ENCODE data around the gene MRM3. TPM values are rescaled to one million over a fixed set of nuclear protein-coding genes. Genes with fewer than 3 reads are reported as not detected.
"Not testable (repeated sequence)": the region's sequence is repeated elsewhere in the genome, so short reads cannot be mapped to it uniquely, and the experiment has no call there.

MRM3 gene
- total RNA-seq, 1 donor from 2014 or later, result 18.7 TPM

GRCh38 chr17:828761-829160 is 46.6 kb downstream of the MRM3 start:
- Histone ChIP-seq H3K36me3 (peaks cover 8% of the 10 kb centered on the region), H3K9me3 (replicated peaks) (peaks cover 6% of the 10 kb centered on the region), H3K27me3 (ENCODE audit: low read depth) (no peaks in the 10 kb centered on the region), H3K27ac (replicated peaks) (no peak overlapping the region), H3K4me3 (no peak overlapping the region), H3K4me1 (no peaks in the 10 kb centered on the region)
- DNase-seq, result no peak
- TF ChIP-seq, protein P1, sequence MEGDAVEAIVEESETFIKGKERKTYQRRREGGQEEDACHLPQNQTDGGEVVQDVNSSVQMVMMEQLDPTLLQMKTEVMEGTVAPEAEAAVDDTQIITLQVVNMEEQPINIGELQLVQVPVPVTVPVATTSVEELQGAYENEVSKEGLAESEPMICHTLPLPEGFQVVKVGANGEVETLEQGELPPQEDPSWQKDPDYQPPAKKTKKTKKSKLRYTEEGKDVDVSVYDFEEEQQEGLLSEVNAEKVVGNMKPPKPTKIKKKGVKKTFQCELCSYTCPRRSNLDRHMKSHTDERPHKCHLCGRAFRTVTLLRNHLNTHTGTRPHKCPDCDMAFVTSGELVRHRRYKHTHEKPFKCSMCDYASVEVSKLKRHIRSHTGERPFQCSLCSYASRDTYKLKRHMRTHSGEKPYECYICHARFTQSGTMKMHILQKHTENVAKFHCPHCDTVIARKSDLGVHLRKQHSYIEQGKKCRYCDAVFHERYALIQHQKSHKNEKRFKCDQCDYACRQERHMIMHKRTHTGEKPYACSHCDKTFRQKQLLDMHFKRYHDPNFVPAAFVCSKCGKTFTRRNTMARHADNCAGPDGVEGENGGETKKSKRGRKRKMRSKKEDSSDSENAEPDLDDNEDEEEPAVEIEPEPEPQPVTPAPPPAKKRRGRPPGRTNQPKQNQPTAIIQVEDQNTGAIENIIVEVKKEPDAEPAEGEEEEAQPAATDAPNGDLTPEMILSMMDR (IDR thresholded peaks at IDR 0.05; ENCODE audit: borderline replicate concordance), result no peak
- intact Hi-C loops (cut with micrococcal nuclease), result no loop called here

GRCh38 chr17:829614-830013 is 47.5 kb downstream of the MRM3 start:
- H3K36me3 ChIP-seq; H3K27ac ChIP-seq (replicated peaks); H3K9me3 ChIP-seq (replicated peaks); H3K4me1 ChIP-seq; DNase-seq; intact Hi-C loops (cut with micrococcal nuclease); H3K27me3 ChIP-seq (ENCODE audit: low read depth); H3K4me3 ChIP-seq: not testable (repeated sequence)

GRCh38 chr17:830381-830780 is 48.2 kb downstream of the MRM3 start:
- no peaks in the 10 kb centered on the region for H3K36me3 ChIP-seq
- DNase-seq, result no peak
- peaks cover 6% of the 10 kb centered on the region for H3K9me3 ChIP-seq (replicated peaks)
- no peak overlapping the region for H3K27ac ChIP-seq (replicated peaks)
- TF ChIP-seq, protein P1 (IDR thresholded peaks at IDR 0.05; ENCODE audit: borderline replicate concordance), result no peak
- intact Hi-C loops (cut with micrococcal nuclease), result no loop called here
- H3K4me3 ChIP-seq, result no peak overlapping the region
- no peaks in the 10 kb centered on the region for H3K27me3 ChIP-seq (ENCODE audit: low read depth)
- no peaks in the 10 kb centered on the region for H3K4me1 ChIP-seq

GRCh38 chr17:830950-831349 is 48.8 kb downstream of the MRM3 start:
- Histone ChIP-seq H3K36me3 (no peaks in the 10 kb centered on the region), H3K4me1 (no peaks in the 10 kb centered on the region), H3K9me3 (replicated peaks) (peaks cover 6% of the 10 kb centered on the region), H3K27me3 (ENCODE audit: low read depth) (no peaks in the 10 kb centered on the region), H3K27ac (replicated peaks) (no peak overlapping the region), H3K4me3 (no peak overlapping the region)
- TF ChIP-seq, protein P1 (IDR thresholded peaks at IDR 0.05; ENCODE audit: borderline replicate concordance), result no peak
- DNase-seq, result no peak
- intact Hi-C loops (cut with micrococcal nuclease), result no loop called here

GRCh38 chr17:834136-834535 is 52.0 kb downstream of the MRM3 start:
- intact Hi-C loops (cut with micrococcal nuclease), result no loop called here
- TF ChIP-seq, protein P1 (IDR thresholded peaks at IDR 0.05; ENCODE audit: borderline replicate concordance), result no peak

GRCh38 chr17:835263-835662 is 53.1 kb downstream of the MRM3 start:
- no peak overlapping the region for H3K27ac ChIP-seq (replicated peaks)
- intact Hi-C loops (cut with micrococcal nuclease), result no loop called here
- H3K36me3 ChIP-seq, result no peaks in the 10 kb centered on the region
- no peaks in the 10 kb centered on the region for H3K4me1 ChIP-seq
- H3K9me3 ChIP-seq (replicated peaks), result peaks cover 6% of the 10 kb centered on the region
- H3K27me3 ChIP-seq (ENCODE audit: low read depth), result no peaks in the 10 kb centered on the region
- TF ChIP-seq, protein P1 (IDR thresholded peaks at IDR 0.05; ENCODE audit: borderline replicate concordance), result no peak
- no peak overlapping the region for H3K4me3 ChIP-seq
- no peak for DNase-seq

More at GRCh38 chr17:834136-834535, 52.0 kb downstream of the MRM3 start:
- no peak overlapping the region for H3K4me3 ChIP-seq
- DNase-seq, result no peak
- H3K9me3 ChIP-seq (replicated peaks), result peaks cover 6% of the 10 kb centered on the region
- H3K36me3 ChIP-seq, result no peaks in the 10 kb centered on the region
- H3K4me1 ChIP-seq, result no peaks in the 10 kb centered on the region
- H3K27ac ChIP-seq (replicated peaks), result no peak overlapping the region
- no peaks in the 10 kb centered on the region for H3K27me3 ChIP-seq (ENCODE audit: low read depth)

DNA sequence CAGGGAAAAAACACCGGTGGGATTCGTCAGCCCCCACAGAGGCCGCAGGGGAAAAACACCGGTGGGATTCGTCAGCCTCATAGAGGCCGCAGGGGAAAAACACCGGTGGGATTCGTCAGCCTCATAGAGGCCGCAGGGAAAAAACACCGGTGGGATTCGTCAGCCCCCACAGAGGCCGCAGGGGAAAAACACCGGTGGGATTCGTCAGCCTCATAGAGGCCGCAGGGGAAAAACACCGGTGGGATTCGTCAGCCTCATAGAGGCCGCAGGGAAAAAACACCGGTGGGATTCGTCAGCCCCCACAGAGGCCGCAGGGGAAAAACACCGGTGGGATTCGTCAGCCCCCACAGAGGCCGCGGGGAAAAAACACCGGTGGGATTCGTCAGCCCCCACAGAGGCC is 53.6 kb downstream of the MRM3 start:
- H3K27me3 ChIP-seq (ENCODE audit: low read depth); H3K4me3 ChIP-seq; H3K36me3 ChIP-seq; intact Hi-C loops (cut with micrococcal nuclease); H3K27ac ChIP-seq (replicated peaks); H3K4me1 ChIP-seq; DNase-seq; H3K9me3 ChIP-seq (replicated peaks): not testable (repeated sequence)

Measured in left ventricle myocardium inferior (tissue), 1 donor.